Glomerular endothelial cell (primary cell): ENCODE data around the gene ARRDC2. TPM values are rescaled to one million over a fixed set of nuclear protein-coding genes. Genes with fewer than 3 reads are reported as not detected.
"Not testable (repeated sequence)": the region's sequence is repeated elsewhere in the genome, so short reads cannot be mapped to it uniquely, and the experiment has no call there.

Experiments
- DNase-seq: peaks from one replicate; pipeline ENCODE4 v3.0.0-alpha.2; 2011; ENCODE audit warnings: low read depth, low spot score; ENCODE audit errors: extremely low read depth
- total RNA-seq: library from RNA; depleted of rRNA; stranded (reverse); fragments of >200 nt; gene quantifications from 2 replicates; pipeline ENCODE4 v1.2.3, GENCODE V29; 2015

The ARRDC2 gene
- total RNA-seq: 15.5 and 38.1 TPM in 2 replicates

- no peak for DNase-seq
Observed at GRCh38 chr19:18007917-18008673, at the start of gene ARRDC2. Gene ARRDC2, plus strand, starts transcription at chr19:18008170. Its CDS starts 141 bp downstream, at chr19:18008311.

- no peak for DNase-seq
Observed at GRCh38 chr19:17963936-17964691, 43.9 kb upstream of the ARRDC2 start.

GRCh38 chr19:17965370-17966128 is 42.4 kb upstream of the ARRDC2 start:
- no peak for DNase-seq

GRCh38 chr19:17966129-17966483 is 41.9 kb upstream of the ARRDC2 start:
- DNase-seq: no peak

- DNase-seq: no peak
Observed at GRCh38 chr19:17966550-17967256, 41.3 kb upstream of the ARRDC2 start, which contains the start of gene KCNN1. Gene KCNN1, plus strand, starts transcription at chr19:17967107. Its CDS starts 6,782 bp downstream, at chr19:17973889.

- no peak for DNase-seq
Observed at GRCh38 chr19:17967257-17968051, 40.5 kb upstream of the ARRDC2 start.

- no peak for DNase-seq
Observed at GRCh38 chr19:17968362-17968761, 39.6 kb upstream of the ARRDC2 start.

GRCh38 chr19:17969096-17969792 is 38.7 kb upstream of the ARRDC2 start:
- DNase-seq: no peak

GRCh38 chr19:17972230-17972629 is 35.7 kb upstream of the ARRDC2 start:
- no peak for DNase-seq

- no peak for DNase-seq
Observed at GRCh38 chr19:17973759-17974158, 34.2 kb upstream of the ARRDC2 start.

GRCh38 chr19:17974551-17974950 is 33.4 kb upstream of the ARRDC2 start:
- no peak for DNase-seq

GRCh38 chr19:17975032-17975431 is 32.9 kb upstream of the ARRDC2 start:
- DNase-seq: no peak

- no peak for DNase-seq
Observed at GRCh38 chr19:17977021-17977420, 30.9 kb upstream of the ARRDC2 start.

GRCh38 chr19:17977488-17977887 is 30.5 kb upstream of the ARRDC2 start:
- DNase-seq: no peak

- DNase-seq: no peak
Observed at GRCh38 chr19:17981611-17982010, 26.4 kb upstream of the ARRDC2 start.

GRCh38 chr19:17982430-17982829 is 25.5 kb upstream of the ARRDC2 start:
- no peak for DNase-seq

- no peak for DNase-seq
Observed at GRCh38 chr19:17985037-17985818, 22.7 kb upstream of the ARRDC2 start.

- DNase-seq: not testable (repeated sequence)
Observed at GRCh38 chr19:17986569-17986968, 21.4 kb upstream of the ARRDC2 start.
